ENCODE results near the gene CHCHD6.

The CHCHD6 gene

DNA sequence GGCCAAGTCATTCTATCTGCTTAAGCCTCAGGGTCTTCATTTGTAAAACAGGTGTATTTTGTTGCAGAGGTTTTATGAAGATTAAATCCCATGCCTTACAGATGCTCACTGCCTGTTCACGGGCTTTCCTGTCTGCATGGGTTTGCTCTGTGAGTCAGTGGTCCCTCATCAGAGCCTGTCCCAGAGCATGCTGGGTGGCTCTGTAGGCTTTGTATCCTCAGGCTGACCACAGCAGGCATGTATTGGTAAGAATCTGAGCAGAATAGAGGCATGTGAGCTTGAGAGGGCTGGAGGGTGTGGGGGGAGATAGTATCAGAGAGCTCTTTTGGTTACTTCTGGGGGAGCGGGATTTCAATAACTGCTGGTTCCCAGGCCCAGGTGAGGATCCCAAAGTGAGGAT, 233.5 kb downstream of the CHCHD6 start:
- DNase-seq (ENCODE audit: low read depth in 1 of 2, low spot score in 1 of 2), result no peak

DNA sequence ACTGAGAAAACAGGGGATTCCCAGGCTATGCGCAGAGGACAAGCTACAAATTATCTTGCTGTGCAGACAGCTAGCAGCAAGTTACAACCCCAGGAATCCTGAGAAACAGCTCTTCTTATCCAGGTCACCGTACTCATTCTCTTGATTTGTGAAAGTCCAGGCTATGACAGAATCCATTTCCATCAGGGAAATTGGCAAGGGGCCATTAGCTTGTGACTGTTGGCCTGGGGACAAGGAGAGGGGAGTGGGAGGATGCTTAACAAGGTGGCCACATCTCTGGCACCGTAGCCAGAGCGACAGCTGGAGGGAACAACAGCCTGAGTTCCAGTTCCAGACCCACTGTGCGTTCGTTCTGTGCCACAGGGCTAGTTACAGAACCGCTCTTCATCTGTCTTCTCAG, 233.9 kb downstream of the CHCHD6 start:
- DNase-seq (ENCODE audit: low read depth in 1 of 2, low spot score in 1 of 2), result no peak

GRCh38 chr3:126938520-126939337, 234.7 kb downstream of the CHCHD6 start:
- no peak for DNase-seq (ENCODE audit: low read depth in 1 of 2, low spot score in 1 of 2)

GRCh38 chr3:126939338-126939718, 235.3 kb downstream of the CHCHD6 start:
- DNase-seq (ENCODE audit: low read depth in 1 of 2, low spot score in 1 of 2), result no peak

DNA sequence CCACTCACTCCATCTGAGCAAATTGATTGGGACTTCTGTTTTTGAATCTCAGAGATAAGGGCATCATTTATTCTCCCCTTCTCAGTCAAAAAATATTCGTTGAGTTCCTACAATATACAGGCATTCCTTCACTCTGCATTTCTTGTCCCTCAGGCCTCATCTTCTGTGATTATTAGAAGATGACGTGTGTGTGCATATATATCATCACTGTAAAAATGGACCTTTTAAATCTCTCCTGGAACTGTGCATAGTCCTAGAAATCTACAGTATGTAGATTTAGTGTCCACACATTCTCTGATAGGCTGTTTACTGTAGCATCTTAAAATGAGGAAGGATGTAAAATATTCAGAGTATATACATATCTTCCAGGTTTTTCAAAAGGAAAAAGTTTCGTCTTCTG, 235.7 kb downstream of the CHCHD6 start:
- DNase-seq (ENCODE audit: low read depth in 1 of 2, low spot score in 1 of 2), result no peak

GRCh38 chr3:126941721-126942270, 237.8 kb downstream of the CHCHD6 start:
- DNase-seq (ENCODE audit: low read depth in 1 of 2, low spot score in 1 of 2), result no peak

DNA sequence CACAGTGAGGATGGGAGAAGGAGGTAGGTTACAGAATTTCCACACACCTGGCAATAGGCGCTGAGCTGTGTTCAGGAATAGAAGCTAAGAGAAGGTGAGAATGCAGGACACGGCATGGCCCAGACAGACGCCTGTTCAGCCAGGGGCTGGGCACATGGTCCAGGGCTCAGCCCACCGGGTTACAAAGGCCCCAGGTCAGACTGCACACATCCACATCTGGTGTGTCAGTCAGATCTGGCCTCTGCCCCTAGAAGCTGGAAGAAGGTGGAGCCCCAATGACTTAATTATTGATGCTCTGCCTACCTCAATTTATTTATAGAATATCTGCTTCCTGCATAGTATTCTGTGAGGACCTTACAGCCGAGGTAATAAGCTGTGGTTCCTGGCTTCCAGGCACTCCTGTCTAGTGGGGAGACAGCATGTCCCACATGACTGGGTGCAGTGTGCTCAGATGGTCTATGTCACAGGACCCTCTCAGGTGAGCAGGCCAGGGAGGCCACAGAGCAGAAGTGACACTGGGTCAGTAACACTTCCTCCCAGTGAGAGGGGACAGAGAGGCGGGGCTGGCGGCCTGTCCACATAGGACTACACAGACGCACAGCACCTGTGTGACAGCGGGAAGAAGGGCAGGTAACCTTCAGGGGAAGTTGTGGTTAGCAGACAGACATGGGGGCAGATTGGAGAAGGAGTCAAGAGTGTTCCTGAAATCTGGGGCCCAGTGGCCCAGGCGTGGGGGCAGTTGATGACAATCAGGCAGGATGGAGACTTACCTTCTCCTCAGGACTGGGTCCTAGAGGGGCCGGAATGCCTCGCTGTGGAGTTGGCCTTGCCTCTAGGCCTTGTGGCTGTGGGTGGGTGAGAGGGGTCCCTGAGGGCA, 240.3 kb downstream of the CHCHD6 start:
- no peak for DNase-seq (ENCODE audit: low read depth in 1 of 2, low spot score in 1 of 2)

- no peak for DNase-seq (ENCODE audit: low read depth in 1 of 2, low spot score in 1 of 2)
These were observed 241.2 kb downstream of the CHCHD6 start for GRCh38 chr3:126945171-126945721.

GRCh38 chr3:126945891-126946290, 241.9 kb downstream of the CHCHD6 start:
- no peak for DNase-seq (ENCODE audit: low read depth in 1 of 2, low spot score in 1 of 2)

- no peak for DNase-seq (ENCODE audit: low read depth in 1 of 2, low spot score in 1 of 2)
These were observed 242.4 kb downstream of the CHCHD6 start for GRCh38 chr3:126946405-126946804.

GRCh38 chr3:126947429-126947828, 243.4 kb downstream of the CHCHD6 start:
- DNase-seq (ENCODE audit: low read depth in 1 of 2, low spot score in 1 of 2), result no peak

DNA sequence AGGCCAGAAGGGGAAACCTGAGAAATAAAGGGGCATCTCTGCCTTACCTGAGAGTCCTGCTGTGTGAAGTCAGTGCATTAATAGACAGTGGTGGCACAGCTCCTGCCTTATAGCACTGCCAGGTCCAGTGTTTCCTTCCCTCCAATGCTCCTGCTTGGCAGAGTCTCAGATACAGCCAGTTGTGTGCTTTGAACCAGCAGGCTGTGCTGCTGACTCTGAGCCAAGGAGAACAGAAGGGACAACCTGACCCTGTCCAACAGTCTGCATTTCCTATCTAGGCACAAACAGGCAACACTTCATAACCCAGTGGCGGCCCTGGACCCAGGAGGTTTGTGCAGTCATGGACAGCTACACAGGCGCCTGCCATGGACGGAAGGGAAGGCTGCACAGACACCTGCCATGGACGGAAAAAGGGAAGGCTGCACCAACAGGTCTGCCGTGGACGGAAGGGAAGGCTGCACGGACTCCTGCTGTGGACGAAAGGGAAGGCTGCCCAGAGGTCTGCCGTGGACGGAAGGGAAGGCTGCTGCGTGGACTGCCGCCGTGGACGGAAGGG, 245.0 kb downstream of the CHCHD6 start:
- no peak for DNase-seq (ENCODE audit: low read depth in 1 of 2, low spot score in 1 of 2)

GRCh38 chr3:126951561-126951960, 247.5 kb downstream of the CHCHD6 start:
- DNase-seq (ENCODE audit: low read depth in 1 of 2, low spot score in 1 of 2), result no peak

GRCh38 chr3:126952261-126952982, 248.4 kb downstream of the CHCHD6 start:
- DNase-seq (ENCODE audit: low read depth in 1 of 2, low spot score in 1 of 2), result no peak

- no peak for DNase-seq (ENCODE audit: low read depth in 1 of 2, low spot score in 1 of 2)
These were observed 249.1 kb downstream of the CHCHD6 start for GRCh38 chr3:126952983-126953660.

- DNase-seq (ENCODE audit: low read depth in 1 of 2, low spot score in 1 of 2), result no peak
These were observed 250.3 kb downstream of the CHCHD6 start for GRCh38 chr3:126954141-126954842.

DNA sequence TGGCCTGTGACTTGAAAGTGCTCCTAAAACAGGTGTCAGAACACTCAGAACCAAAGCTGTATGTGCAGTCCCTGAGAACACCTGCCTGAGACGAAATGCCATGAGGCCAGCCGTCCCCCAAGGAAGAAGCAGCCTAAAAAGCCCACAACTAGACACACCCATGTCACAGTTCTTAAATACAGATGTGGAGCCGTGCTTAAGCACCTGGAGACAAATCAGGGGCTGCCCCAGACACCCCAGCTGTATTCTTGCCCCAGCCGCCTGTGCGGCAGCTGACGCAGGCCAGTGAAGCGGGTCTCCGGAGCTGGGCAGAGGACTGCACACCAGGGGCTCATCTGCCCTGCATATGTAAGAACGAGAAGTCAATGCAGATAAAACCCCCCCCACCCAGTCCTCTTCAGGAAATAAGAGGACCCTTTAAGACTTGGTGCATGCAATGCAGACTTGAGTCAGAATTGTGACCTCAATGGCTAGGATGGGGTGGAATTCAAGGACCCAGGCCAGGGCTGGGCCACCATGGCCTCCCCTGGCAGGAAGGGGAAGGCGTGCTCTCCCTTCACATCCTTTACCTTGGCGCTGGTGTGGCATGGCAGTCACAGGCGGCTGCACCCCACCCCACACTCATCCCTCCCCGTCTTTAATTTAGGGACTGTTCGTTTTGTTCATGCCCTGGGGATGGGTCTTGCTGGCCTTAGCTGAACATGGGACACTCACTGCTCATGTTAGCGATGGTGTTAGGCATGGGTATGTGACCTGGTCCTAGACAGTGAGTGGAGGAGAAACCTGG, 251.2 kb downstream of the CHCHD6 start:
- no peak for DNase-seq (ENCODE audit: low read depth in 1 of 2, low spot score in 1 of 2)

DNA sequence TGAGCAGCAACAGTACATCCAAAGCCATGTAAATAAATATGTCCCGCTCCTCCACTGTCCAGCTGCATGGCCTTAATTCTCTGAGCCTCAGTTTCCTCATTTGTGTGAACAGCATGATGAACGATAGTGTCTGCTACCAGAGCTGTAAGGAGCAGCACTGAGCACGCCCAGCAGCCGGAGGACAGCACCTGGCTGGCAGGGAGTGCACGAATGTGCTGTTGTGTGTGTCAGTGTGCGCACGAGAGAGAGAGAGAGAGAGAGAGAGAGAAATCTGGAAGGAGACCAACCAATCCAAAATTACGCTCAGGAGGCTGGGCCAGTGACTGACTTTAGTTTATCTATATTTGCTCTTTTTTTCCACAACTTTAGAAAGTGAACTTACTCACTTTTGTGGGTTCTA, 252.3 kb downstream of the CHCHD6 start:
- DNase-seq (ENCODE audit: low read depth in 1 of 2, low spot score in 1 of 2), result no peak

All from activated T-helper 1 cell treated with anti-CD3 and anti-CD28 coated beads, Interleukin-2, amount 50 U/mL, for 16 hours (primary cell).